ENCODE measurements around the gene COG5.

COG5 gene

DNA sequence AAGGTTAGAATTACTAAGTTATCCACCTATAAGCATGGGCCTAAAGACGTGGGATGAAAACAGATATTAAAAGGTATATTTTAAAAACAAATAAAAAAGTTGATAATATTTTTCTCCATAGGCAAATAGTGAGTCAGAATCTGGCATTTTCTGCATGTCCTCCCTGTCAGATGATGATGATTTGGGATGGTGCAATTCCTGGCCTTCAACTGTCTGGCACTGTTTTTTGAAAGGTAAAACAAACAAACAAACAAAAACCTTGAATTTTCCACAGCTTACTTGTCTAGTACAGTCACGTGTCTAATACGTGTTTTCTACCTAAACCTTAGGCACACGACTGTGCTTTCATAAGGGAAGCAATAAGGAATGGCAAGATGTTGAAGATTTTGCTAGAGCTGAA lies 377.5 kb downstream of the COG5 start:
- TF ChIP-seq, protein P1, sequence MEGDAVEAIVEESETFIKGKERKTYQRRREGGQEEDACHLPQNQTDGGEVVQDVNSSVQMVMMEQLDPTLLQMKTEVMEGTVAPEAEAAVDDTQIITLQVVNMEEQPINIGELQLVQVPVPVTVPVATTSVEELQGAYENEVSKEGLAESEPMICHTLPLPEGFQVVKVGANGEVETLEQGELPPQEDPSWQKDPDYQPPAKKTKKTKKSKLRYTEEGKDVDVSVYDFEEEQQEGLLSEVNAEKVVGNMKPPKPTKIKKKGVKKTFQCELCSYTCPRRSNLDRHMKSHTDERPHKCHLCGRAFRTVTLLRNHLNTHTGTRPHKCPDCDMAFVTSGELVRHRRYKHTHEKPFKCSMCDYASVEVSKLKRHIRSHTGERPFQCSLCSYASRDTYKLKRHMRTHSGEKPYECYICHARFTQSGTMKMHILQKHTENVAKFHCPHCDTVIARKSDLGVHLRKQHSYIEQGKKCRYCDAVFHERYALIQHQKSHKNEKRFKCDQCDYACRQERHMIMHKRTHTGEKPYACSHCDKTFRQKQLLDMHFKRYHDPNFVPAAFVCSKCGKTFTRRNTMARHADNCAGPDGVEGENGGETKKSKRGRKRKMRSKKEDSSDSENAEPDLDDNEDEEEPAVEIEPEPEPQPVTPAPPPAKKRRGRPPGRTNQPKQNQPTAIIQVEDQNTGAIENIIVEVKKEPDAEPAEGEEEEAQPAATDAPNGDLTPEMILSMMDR (IDR thresholded peaks at IDR 0.05; ENCODE audit: poor library complexity, severe bottlenecking) = no peak
- Histone ChIP-seq H3K36me3 (ENCODE audit: low read depth) (peaks cover 82% of the 10 kb centered on the region), H3K27ac (ENCODE audit: poor library complexity, severe bottlenecking) (no peak overlapping the region), H3K9me3 (ENCODE audit: severe bottlenecking) (no peaks in the 10 kb centered on the region), H3K4me3 (ENCODE audit: severe bottlenecking) (no peak overlapping the region), H3K27me3 (ENCODE audit: insufficient read depth, poor library complexity, severe bottlenecking) (no peaks in the 10 kb centered on the region), H3K4me1 (ENCODE audit: insufficient read depth, poor library complexity, severe bottlenecking) (no peaks in the 10 kb centered on the region)
- no peak for DNase-seq (ENCODE audit: low spot score)
- ATAC-seq (ENCODE audit: low read depth) = no peak

DNA sequence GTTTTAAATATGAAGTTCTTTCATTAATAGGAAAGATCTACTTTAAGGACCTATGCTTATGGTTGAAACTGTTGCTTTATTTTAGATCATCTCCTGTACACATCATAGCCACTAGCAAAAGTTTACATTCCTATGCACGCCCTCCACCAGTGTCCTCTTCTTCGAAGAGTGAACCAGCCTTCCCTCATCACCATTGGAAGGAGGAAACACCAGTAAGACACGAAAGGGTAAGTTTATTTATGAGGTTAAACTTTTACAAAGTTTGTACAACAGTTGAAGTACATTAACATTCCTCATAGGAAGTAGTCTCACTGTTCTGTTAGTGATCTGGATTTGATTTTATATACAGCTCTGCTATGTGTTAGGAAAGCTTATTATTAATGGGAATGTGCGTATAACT lies 378.0 kb downstream of the COG5 start:
- peaks cover 77% of the 10 kb centered on the region for H3K36me3 ChIP-seq (ENCODE audit: low read depth)

DNA sequence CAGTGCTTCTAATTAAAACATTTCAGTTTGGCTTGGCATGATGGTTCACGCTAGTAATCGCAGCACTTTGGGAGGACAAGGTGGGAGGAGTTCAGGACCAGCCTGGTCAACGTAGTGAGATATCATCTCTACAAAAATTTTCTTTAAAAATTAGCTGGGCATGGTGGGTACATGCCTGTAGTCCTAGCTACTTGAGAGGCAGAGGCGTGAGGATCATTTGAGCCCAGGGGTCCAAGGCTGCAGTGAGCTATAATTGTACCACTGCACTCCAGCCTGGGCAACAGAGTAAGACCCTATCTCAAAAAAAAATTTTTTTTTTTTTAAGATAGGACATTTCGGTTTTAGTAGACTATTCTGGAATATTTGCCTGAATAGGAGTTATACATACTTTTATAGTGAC lies 382.5 kb downstream of the COG5 start:
- H3K4me3 ChIP-seq (ENCODE audit: severe bottlenecking) = no peak overlapping the region
- ATAC-seq (ENCODE audit: low read depth) = no peak
- peaks cover 46% of the 10 kb centered on the region for H3K36me3 ChIP-seq (ENCODE audit: low read depth)
- TF ChIP-seq, protein P1 (IDR thresholded peaks at IDR 0.05; ENCODE audit: poor library complexity, severe bottlenecking) = no peak
- DNase-seq (ENCODE audit: low spot score) = no peak
- no peaks in the 10 kb centered on the region for H3K9me3 ChIP-seq (ENCODE audit: severe bottlenecking)
- H3K27me3 ChIP-seq (ENCODE audit: insufficient read depth, poor library complexity, severe bottlenecking) = no peaks in the 10 kb centered on the region
- H3K27ac ChIP-seq (ENCODE audit: poor library complexity, severe bottlenecking) = no peak overlapping the region
- peaks cover 18% of the 10 kb centered on the region for H3K4me1 ChIP-seq (ENCODE audit: insufficient read depth, poor library complexity, severe bottlenecking)

More for the DNA sequence above, 378.0 kb downstream of the COG5 start:
- Histone ChIP-seq H3K27me3 (ENCODE audit: insufficient read depth, poor library complexity, severe bottlenecking) (no peaks in the 10 kb centered on the region), H3K4me3 (ENCODE audit: severe bottlenecking) (no peak overlapping the region), H3K4me1 (ENCODE audit: insufficient read depth, poor library complexity, severe bottlenecking) (no peaks in the 10 kb centered on the region), H3K9me3 (ENCODE audit: severe bottlenecking) (no peaks in the 10 kb centered on the region), H3K27ac (ENCODE audit: poor library complexity, severe bottlenecking) (no peak overlapping the region)
- ATAC-seq (ENCODE audit: low read depth) (no peak), DNase-seq (ENCODE audit: low spot score) (no peak)
- TF ChIP-seq, protein P1 (IDR thresholded peaks at IDR 0.05; ENCODE audit: poor library complexity, severe bottlenecking) = no peak

DNA sequence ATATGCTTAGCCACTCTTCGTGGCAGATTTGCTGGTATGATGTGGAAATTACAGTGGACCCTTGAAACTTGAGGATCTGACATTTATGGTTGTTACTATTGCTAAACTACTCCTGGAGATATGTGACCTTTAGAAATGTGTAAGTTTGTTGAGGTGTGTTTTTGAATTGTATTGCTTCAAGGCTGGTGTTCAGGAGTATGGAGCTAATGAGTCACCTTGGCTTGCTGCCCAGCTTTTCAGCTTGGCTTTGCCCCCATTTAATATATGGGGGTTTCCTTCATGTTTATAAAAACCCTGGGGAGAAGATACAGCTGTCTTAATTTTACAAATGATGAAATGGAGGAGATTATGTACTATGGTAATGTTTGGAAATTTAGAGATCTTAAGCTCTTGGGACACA lies 383.3 kb downstream of the COG5 start:
- DNase-seq (ENCODE audit: low spot score) = no peak
- ATAC-seq (ENCODE audit: low read depth) = peak; percentile 79
- TF ChIP-seq, protein P1 (IDR thresholded peaks at IDR 0.05; ENCODE audit: poor library complexity, severe bottlenecking) = no peak
- H3K27ac ChIP-seq (ENCODE audit: poor library complexity, severe bottlenecking) = peak overlapping the region; percentile 29
- H3K9me3 ChIP-seq (ENCODE audit: severe bottlenecking) = no peaks in the 10 kb centered on the region
- no peak overlapping the region for H3K4me3 ChIP-seq (ENCODE audit: severe bottlenecking)
- peaks cover 38% of the 10 kb centered on the region for H3K36me3 ChIP-seq (ENCODE audit: low read depth)
- no peaks in the 10 kb centered on the region for H3K27me3 ChIP-seq (ENCODE audit: insufficient read depth, poor library complexity, severe bottlenecking)
- peaks cover 18% of the 10 kb centered on the region for H3K4me1 ChIP-seq (ENCODE audit: insufficient read depth, poor library complexity, severe bottlenecking)

GRCh38 chr7:107179326-107180164 lies 384.2 kb downstream of the COG5 start:
- Histone ChIP-seq H3K4me3 (ENCODE audit: severe bottlenecking) (no peak overlapping the region), H3K27me3 (ENCODE audit: insufficient read depth, poor library complexity, severe bottlenecking) (no peaks in the 10 kb centered on the region), H3K36me3 (ENCODE audit: low read depth) (peaks cover 36% of the 10 kb centered on the region), H3K9me3 (ENCODE audit: severe bottlenecking) (no peaks in the 10 kb centered on the region), H3K4me1 (ENCODE audit: insufficient read depth, poor library complexity, severe bottlenecking) (peaks cover 18% of the 10 kb centered on the region), H3K27ac (ENCODE audit: poor library complexity, severe bottlenecking) (peak overlapping the region; percentile 29)
- ATAC-seq (ENCODE audit: low read depth) (peak; percentile 91), DNase-seq (ENCODE audit: low spot score) (no peak)
- TF ChIP-seq, protein P1 (IDR thresholded peaks at IDR 0.05; ENCODE audit: poor library complexity, severe bottlenecking) = no peak
